GM23338 (cell line): ENCODE results near the gene MYH13. TPM values are rescaled to one million over a fixed set of nuclear protein-coding genes. Genes with fewer than 3 reads are reported as not detected.

Experiments
- ATAC-seq: fragments of 200-7000 bp; cut with Tn5 transposase; 3 replicates; pipeline ENCODE4 v1.9.1; 2020
- DNase-seq: peaks from one replicate; pipeline ENCODE4 v3.0.0-alpha.2; 2015; ENCODE audit warnings: low spot score
- H2AFZ ChIP-seq: fragments of 200-600 bp; sonication (generic); 2 replicates; pipeline ENCODE4 v1.8.0; 2016; ENCODE audit warnings: antibody characterized with exemption, mild to moderate bottlenecking, moderate library complexity
- H3F3A ChIP-seq: fragments of 200-600 bp; sonication (generic); replicated peaks from 2 replicates; pipeline ENCODE4 v1.8.0; 2017; ENCODE audit warnings: antibody characterized with exemption, mixed run types, low read depth
- H3K27ac ChIP-seq: fragments of 200-600 bp; sonication (generic); 2 replicates; pipeline ENCODE4 v1.6.1; 2016; ENCODE audit warnings: low read depth
- H3K27me3 ChIP-seq: fragments of 200-600 bp; sonication (generic); 2 replicates; pipeline ENCODE4 v1.8.0; 2016; ENCODE audit warnings: mild to moderate bottlenecking, mixed run types, moderate library complexity; ENCODE audit not compliant: insufficient read depth
- H3K36me3 ChIP-seq: fragments of 200-600 bp; sonication (generic); 2 replicates; pipeline ENCODE4 v1.8.0; 2016; ENCODE audit warnings: mild to moderate bottlenecking; ENCODE audit not compliant: insufficient read depth
- H3K4me1 ChIP-seq: fragments of 200-600 bp; sonication (generic); 2 replicates; pipeline ENCODE4 v1.8.0; 2016; ENCODE audit warnings: mild to moderate bottlenecking, moderate library complexity; ENCODE audit not compliant: insufficient read depth
- H3K4me2 ChIP-seq: fragments of 200-600 bp; sonication (generic); 2 replicates; pipeline ENCODE4 v1.7.1; 2017; ENCODE audit warnings: mixed run types
- H3K4me3 ChIP-seq: fragments of 200-600 bp; sonication (generic); 2 replicates; pipeline ENCODE4 v1.6.1; 2016; ENCODE audit warnings: mixed run types
- H3K79me2 ChIP-seq: fragments of 200-600 bp; sonication (generic); replicated peaks from 2 replicates; pipeline ENCODE4 v1.8.0; 2017; ENCODE audit warnings: mild to moderate bottlenecking; ENCODE audit not compliant: insufficient read depth
- H3K9me2 ChIP-seq: fragments of 200-600 bp; sonication (generic); 2 replicates; pipeline ENCODE4 v1.8.0; 2017; ENCODE audit not compliant: insufficient read depth
- H4K20me1 ChIP-seq: fragments of 200-600 bp; sonication (generic); replicated peaks from 2 replicates; pipeline ENCODE4 v1.8.0; 2017; ENCODE audit warnings: mild to moderate bottlenecking; ENCODE audit not compliant: insufficient read depth
- H3K27ac Mint-ChIP-seq: 2 replicates; pipeline ENCODE4 v1.8.0; 2020; ENCODE audit warnings: inconsistent platforms, mild to moderate bottlenecking, moderate library complexity, mixed read lengths
- H3K27me3 Mint-ChIP-seq: 3 replicates; pipeline ENCODE4 v1.8.0; 2022; ENCODE audit warnings: low read depth, mild to moderate bottlenecking, moderate library complexity, mixed read lengths, inconsistent platforms; ENCODE audit not compliant: insufficient read depth, poor library complexity
- H3K36me3 Mint-ChIP-seq: 3 replicates; pipeline ENCODE4 v1.8.0; 2021; ENCODE audit warnings: low read depth, mild to moderate bottlenecking, inconsistent platforms, moderate library complexity, mixed read lengths
- H3K4me1 Mint-ChIP-seq: 3 replicates; pipeline ENCODE4 v1.8.0; 2020; ENCODE audit warnings: mild to moderate bottlenecking, inconsistent platforms, mixed read lengths
- H3K4me3 Mint-ChIP-seq: 3 replicates; pipeline ENCODE4 v1.8.0; 2021; ENCODE audit warnings: moderate library complexity, mild to moderate bottlenecking, inconsistent platforms, mixed read lengths
- H3K9me3 Mint-ChIP-seq: 3 replicates; pipeline ENCODE4 v1.8.0; 2020; ENCODE audit warnings: moderate library complexity, mild to moderate bottlenecking, inconsistent platforms, mixed read lengths
- CREB1 ChIP-seq: fragments of 250-450 bp; sonication (Bioruptor Pico); IDR thresholded peaks from 2 replicates; pipeline ENCODE4 v1.5.0; 2020; ENCODE audit warnings: low read depth, mild to moderate bottlenecking, moderate library complexity
- NANOG ChIP-seq: IDR thresholded peaks from 2 replicates; pipeline ENCODE4 v1.6.1; 2016; ENCODE audit warnings: antibody characterized with exemption, borderline replicate concordance
- STAT1 ChIP-seq: IDR thresholded peaks from one replicate; pipeline ENCODE4 v1.6.1; 2016; ENCODE audit warnings: antibody characterized with exemption; ENCODE audit not compliant: unreplicated experiment
- polyA plus RNA-seq: library from polyadenylated mRNA; unstranded; fragments of >200 nt; fragmentation: Nextera tagmentation; extraction: Ambion mirVana; gene quantifications from 2 replicates; pipeline ENCODE4 v1.2.1, GENCODE V29; 2016
- total RNA-seq: library from RNA; depleted of rRNA; stranded (reverse); fragments of >200 nt; shearing (Covaris generic); gene quantifications from 2 replicates; pipeline ENCODE4 v1.2.3, GENCODE V29; 2014
- TF ChIP-seq, protein P1 (sequence below): fragments of 250-450 bp; sonication (Bioruptor Pico); IDR thresholded peaks from 2 replicates; pipeline ENCODE4 v1.5.0; 2020; ENCODE audit warnings: mild to moderate bottlenecking, moderate library complexity
- TF ChIP-seq, protein P2 (sequence below), 2 experiments: fragments of 200-600 bp in 1 of 2; sonication (generic) in 1 of 2; conservative IDR thresholded peaks; 2 replicates each; pipeline versions ENCODE4 v1.5.1 to v1.6.1; 2016 to 2017; ENCODE audit warnings: antibody characterized with exemption in 2 of 2, low read depth in 2 of 2, mild to moderate bottlenecking in 2 of 2, moderate library complexity in 1 of 2

Gene MYH13
- total and polyA plus RNA-seq, 2 experiments from 2014 or later, result not detected

DNA sequence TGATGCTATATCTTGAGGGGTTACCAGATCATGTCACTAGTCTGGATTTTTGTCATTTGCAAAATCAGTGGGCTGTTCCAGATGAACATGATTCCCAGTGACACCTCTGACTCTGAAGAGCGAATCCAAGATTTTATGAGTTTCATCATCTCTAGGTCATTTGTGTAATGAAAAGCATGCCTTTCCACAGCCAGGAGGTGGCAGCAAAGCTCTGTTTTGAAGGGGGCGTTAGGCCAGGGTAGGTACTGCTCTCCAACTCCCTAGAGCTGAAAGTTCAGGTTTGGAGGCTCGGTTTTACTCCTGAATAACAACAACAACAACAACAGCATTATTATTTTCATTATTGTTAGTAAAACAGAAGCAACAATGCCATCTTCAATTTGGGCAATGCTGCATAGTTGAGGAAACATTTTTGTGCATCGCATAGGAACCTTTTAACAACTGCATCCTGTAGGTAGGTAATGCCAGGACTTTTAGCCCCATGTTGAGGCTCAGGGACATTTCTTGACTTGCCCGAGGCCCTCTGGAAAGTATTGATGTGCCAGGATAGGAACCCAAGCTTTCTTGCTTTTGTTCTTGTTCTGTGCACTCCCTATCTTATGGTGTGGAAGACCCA is 77.0 kb downstream of the MYH13 start:
- H3K36me3 Mint-ChIP-seq, result no peaks in the 10 kb centered on the region
- TF ChIP-seq CREB1 (CRISPR knock-in tag) (no peak), NANOG (no peak), STAT1 (no peak)
- TF ChIP-seq, protein P1, sequence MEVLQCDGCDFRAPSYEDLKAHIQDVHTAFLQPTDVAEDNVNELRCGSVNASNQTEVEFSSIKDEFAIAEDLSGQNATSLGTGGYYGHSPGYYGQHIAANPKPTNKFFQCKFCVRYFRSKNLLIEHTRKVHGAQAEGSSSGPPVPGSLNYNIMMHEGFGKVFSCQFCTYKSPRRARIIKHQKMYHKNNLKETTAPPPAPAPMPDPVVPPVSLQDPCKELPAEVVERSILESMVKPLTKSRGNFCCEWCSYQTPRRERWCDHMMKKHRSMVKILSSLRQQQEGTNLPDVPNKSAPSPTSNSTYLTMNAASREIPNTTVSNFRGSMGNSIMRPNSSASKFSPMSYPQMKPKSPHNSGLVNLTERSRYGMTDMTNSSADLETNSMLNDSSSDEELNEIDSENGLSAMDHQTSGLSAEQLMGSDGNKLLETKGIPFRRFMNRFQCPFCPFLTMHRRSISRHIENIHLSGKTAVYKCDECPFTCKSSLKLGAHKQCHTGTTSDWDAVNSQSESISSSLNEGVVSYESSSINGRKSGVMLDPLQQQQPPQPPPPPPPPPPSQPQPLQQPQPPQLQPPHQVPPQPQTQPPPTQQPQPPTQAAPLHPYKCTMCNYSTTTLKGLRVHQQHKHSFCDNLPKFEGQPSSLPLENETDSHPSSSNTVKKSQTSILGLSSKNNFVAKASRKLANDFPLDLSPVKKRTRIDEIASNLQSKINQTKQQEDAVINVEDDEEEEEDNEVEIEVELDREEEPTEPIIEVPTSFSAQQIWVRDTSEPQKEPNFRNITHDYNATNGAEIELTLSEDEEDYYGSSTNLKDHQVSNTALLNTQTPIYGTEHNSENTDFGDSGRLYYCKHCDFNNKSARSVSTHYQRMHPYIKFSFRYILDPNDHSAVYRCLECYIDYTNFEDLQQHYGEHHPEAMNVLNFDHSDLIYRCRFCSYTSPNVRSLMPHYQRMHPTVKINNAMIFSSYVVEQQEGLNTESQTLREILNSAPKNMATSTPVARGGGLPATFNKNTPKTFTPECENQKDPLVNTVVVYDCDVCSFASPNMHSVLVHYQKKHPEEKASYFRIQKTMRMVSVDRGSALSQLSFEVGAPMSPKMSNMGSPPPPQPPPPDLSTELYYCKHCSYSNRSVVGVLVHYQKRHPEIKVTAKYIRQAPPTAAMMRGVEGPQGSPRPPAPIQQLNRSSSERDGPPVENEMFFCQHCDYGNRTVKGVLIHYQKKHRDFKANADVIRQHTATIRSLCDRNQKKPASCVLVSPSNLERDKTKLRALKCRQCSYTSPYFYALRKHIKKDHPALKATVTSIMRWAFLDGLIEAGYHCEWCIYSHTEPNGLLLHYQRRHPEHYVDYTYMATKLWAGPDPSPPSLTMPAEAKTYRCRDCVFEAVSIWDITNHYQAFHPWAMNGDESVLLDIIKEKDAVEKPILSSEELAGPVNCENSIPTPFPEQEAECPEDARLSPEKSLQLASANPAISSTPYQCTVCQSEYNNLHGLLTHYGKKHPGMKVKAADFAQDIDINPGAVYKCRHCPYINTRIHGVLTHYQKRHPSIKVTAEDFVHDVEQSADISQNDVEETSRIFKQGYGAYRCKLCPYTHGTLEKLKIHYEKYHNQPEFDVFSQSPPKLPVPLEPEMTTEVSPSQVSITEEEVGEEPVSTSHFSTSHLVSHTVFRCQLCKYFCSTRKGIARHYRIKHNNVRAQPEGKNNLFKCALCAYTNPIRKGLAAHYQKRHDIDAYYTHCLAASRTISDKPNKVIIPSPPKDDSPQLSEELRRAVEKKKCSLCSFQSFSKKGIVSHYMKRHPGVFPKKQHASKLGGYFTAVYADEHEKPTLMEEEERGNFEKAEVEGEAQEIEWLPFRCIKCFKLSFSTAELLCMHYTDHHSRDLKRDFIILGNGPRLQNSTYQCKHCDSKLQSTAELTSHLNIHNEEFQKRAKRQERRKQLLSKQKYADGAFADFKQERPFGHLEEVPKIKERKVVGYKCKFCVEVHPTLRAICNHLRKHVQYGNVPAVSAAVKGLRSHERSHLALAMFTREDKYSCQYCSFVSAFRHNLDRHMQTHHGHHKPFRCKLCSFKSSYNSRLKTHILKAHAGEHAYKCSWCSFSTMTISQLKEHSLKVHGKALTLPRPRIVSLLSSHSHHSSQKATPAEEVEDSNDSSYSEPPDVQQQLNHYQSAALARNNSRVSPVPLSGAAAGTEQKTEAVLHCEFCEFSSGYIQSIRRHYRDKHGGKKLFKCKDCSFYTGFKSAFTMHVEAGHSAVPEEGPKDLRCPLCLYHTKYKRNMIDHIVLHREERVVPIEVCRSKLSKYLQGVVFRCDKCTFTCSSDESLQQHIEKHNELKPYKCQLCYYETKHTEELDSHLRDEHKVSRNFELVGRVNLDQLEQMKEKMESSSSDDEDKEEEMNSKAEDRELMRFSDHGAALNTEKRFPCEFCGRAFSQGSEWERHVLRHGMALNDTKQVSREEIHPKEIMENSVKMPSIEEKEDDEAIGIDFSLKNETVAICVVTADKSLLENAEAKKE (CRISPR knock-in tag), result no peak
- TF ChIP-seq, protein P2, sequence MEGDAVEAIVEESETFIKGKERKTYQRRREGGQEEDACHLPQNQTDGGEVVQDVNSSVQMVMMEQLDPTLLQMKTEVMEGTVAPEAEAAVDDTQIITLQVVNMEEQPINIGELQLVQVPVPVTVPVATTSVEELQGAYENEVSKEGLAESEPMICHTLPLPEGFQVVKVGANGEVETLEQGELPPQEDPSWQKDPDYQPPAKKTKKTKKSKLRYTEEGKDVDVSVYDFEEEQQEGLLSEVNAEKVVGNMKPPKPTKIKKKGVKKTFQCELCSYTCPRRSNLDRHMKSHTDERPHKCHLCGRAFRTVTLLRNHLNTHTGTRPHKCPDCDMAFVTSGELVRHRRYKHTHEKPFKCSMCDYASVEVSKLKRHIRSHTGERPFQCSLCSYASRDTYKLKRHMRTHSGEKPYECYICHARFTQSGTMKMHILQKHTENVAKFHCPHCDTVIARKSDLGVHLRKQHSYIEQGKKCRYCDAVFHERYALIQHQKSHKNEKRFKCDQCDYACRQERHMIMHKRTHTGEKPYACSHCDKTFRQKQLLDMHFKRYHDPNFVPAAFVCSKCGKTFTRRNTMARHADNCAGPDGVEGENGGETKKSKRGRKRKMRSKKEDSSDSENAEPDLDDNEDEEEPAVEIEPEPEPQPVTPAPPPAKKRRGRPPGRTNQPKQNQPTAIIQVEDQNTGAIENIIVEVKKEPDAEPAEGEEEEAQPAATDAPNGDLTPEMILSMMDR (conservative IDR thresholded peaks at IDR 0.05; ENCODE audit: low read depth in 2 of 2), result peak; percentile 91 to 92
- peak; percentile 88 for DNase-seq
- peaks cover 10% of the 10 kb centered on the region for H3K4me1 Mint-ChIP-seq
- H3K4me1 ChIP-seq, result peaks cover 7% of the 10 kb centered on the region; the same call in 1 of the 2 replicates
- H3K79me2 ChIP-seq, result no peaks in the 10 kb centered on the region
- H3K4me3 ChIP-seq, result no peak overlapping the region
- H3K27me3 Mint-ChIP-seq, result no peaks in the 10 kb centered on the region
- H3K27ac Mint-ChIP-seq, result 0 out of 2 replicates have a peak overlapping the region, but pooled peaks have one; percentile 67
- H3K9me3 Mint-ChIP-seq, result peaks cover 3% of the 10 kb centered on the region; the same call in 1 of the 3 replicates
- H4K20me1 ChIP-seq, result no peaks in the 10 kb centered on the region
- no peaks in the 10 kb centered on the region for H3K36me3 ChIP-seq
- no peaks in the 10 kb centered on the region for H3K27me3 ChIP-seq
- no peaks in the 10 kb centered on the region for H3F3A ChIP-seq
- H3K4me3 Mint-ChIP-seq, result no peak overlapping the region
- 0 out of 2 replicates have a peak, but pooled peaks cover 11% of the 10 kb centered on the region for H3K9me2 ChIP-seq
- peak; percentile 97 for ATAC-seq
- H3K4me2 ChIP-seq, result no peak overlapping the region
- H3K27ac ChIP-seq, result no peak overlapping the region
- H2AFZ ChIP-seq, result no peak overlapping the region
